ENCODE measurements around the gene UNC45B.

DNA sequence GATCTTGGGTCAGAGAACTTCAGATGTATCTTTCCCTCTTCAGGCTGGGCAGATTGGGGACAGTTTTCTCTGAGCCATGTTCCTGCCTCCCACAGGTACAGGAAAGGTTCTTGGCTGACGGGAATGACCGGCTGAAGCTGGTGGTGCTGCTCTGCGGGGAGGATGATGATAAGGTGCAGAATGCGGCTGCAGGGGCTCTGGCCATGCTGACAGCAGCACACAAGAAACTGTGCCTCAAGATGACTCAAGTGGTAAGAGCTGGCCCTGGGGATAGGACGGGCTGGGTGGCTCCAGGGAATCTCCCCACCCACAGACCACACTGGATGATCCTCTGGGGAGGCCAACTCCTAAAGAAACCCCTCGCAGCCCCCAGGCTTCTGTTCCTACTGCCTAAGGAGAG lies 35.7 kb downstream of the UNC45B start:
- no peak for TF ChIP-seq EZH2phosphoT487 (IDR thresholded peaks at IDR 0.05; ENCODE audit: insufficient read depth, low read depth)
- TF ChIP-seq EZH2 (IDR thresholded peaks at IDR 0.05; ENCODE audit: insufficient read depth, poor library complexity, severe bottlenecking) = no peak

Measured in GM23248 (cell line).